Panc1 (cell line): ENCODE results near the gene MRRF. TPM values are rescaled to one million over a fixed set of nuclear protein-coding genes. Genes with fewer than 3 reads are reported as not detected.

Source experiments
- ATAC-seq: fragments of 200-7000 bp; cut with Tn5 transposase; 2 replicates; pipeline ENCODE4 v1.9.1; 2020; ENCODE audit warnings: mild to moderate bottlenecking, moderate library complexity
- BruUV-seq: library from RNA; stranded (reverse); fragments of 400-500 nt; replicated peaks from 2 replicates; lab custom pipeline; 2021; lab: Mats Ljungman, UMichigan
- CTCF ChIA-PET: fragments of 300-600 bp; sonication (Branson Sonifier 250); formaldehyde crosslinking; loops from one replicate; lab custom pipeline; 2022; ENCODE audit warnings: antibody characterized with exemption; lab: Charles Lee
- POLR2A ChIA-PET: fragments of 300-600 bp; sonication (Branson Sonifier 250); formaldehyde crosslinking; loops from one replicate; lab custom pipeline; 2022; ENCODE audit warnings: antibody characterized with exemption; lab: Charles Lee
- DNase-seq: peaks from one replicate; pipeline ENCODE4 v3.0.0-alpha.2; 2010; ENCODE audit warnings: low read depth, low spot score
- H3K27ac ChIP-seq: 2 replicates; pipeline ENCODE4 v1.5.1; 2011; ENCODE audit warnings: mild to moderate bottlenecking, low read length, inconsistent platforms
- H3K27me3 ChIP-seq: fragments of 200-500 bp; sonication (Bioruptor generic); 2 replicates; pipeline ENCODE4 v1.6.0; 2014; ENCODE audit warnings: low read length, inconsistent platforms; ENCODE audit not compliant: control insufficient read depth, insufficient read depth
- H3K36me3 ChIP-seq: fragments of 200-500 bp; sonication (Bioruptor generic); 2 replicates; pipeline ENCODE4 v1.5.1; 2014; ENCODE audit warnings: inconsistent platforms, mild to moderate bottlenecking, low read length, moderate library complexity; ENCODE audit not compliant: control insufficient read depth, insufficient read depth
- H3K4me1 ChIP-seq: 2 replicates; pipeline ENCODE4 v1.5.1; 2011; ENCODE audit warnings: inconsistent platforms, mild to moderate bottlenecking, low read length, moderate library complexity; ENCODE audit not compliant: control insufficient read depth, insufficient read depth
- H3K4me3 ChIP-seq, 2 experiments: 2 replicates each; pipeline ENCODE4 v1.5.1; 2011 to 2012; ENCODE audit warnings: low read depth in 2 of 2, low read length in 2 of 2, mild to moderate bottlenecking in 2 of 2, inconsistent platforms in 1 of 2, moderate library complexity in 1 of 2
- H3K9me3 ChIP-seq: fragments of 200-500 bp; sonication (Bioruptor generic); 2 replicates; pipeline ENCODE4 v1.5.1; 2014; ENCODE audit warnings: low read depth, mild to moderate bottlenecking, inconsistent platforms, low read length, moderate library complexity; ENCODE audit not compliant: control insufficient read depth, insufficient read depth
- CTCF ChIP-seq: fragments of 450-650 bp; IDR thresholded peaks from 2 replicates; pipeline ENCODE4 v1.5.1; 2017; ENCODE audit warnings: mild to moderate bottlenecking
- POLR2AphosphoS5 ChIP-seq: IDR thresholded peaks from 2 replicates; pipeline ENCODE4 v1.6.1; 2012; ENCODE audit warnings: mild to moderate bottlenecking, low read depth, low read length, moderate library complexity
- REST ChIP-seq, 2 experiments: IDR thresholded peaks; 2 replicates each; pipeline ENCODE4 v1.6.1; 2011 to 2012; ENCODE audit warnings: low read depth in 2 of 2, control low read depth in 1 of 2, low read length in 1 of 2, mild to moderate bottlenecking in 1 of 2, moderate library complexity in 1 of 2; ENCODE audit not compliant: insufficient read depth in 1 of 2
- SIN3A ChIP-seq: IDR thresholded peaks from 2 replicates; pipeline ENCODE4 v1.6.1; 2012; ENCODE audit warnings: low read depth, mild to moderate bottlenecking, low read length, moderate library complexity, borderline replicate concordance; ENCODE audit not compliant: insufficient read depth
- TCF7L2 ChIP-seq: IDR thresholded peaks from 2 replicates; pipeline ENCODE4 v1.6.1; 2011; ENCODE audit warnings: mild to moderate bottlenecking, low read depth, low read length, inconsistent platforms
- in situ Hi-C: cut with HindIII; loops from 2 replicates; pipeline ENCODE4 v1.10.0; 2016; ENCODE audit warnings: low sequenced_read_pairs, low pct_unique_long_range_greater_than_20kb
- intact Hi-C: fragments of 100-400 bp; cut with micrococcal nuclease; formaldehyde crosslinking; loops from one replicate; pipeline ENCODE4 v1.10.0; 2022; ENCODE audit not compliant: unreplicated experiment
- total RNA-seq: library from RNA; stranded (reverse); gene quantifications from one replicate; pipeline ENCODE4 v1.2.1, GENCODE V29; 2021; ENCODE audit not compliant: unreplicated experiment

The MRRF gene
- total RNA-seq, 1 experiment from 2014 or later = 28.4 TPM

GRCh38 chr9:122348791-122349190 lies 84.1 kb downstream of the MRRF start:
- CTCF ChIA-PET = no interaction called here
- intact Hi-C loops = no loop called here

GRCh38 chr9:122349201-122349600 lies 84.5 kb downstream of the MRRF start:
- TF ChIP-seq TCF7L2 = no peak
- TF ChIP-seq REST (IDR thresholded peaks at IDR 0.05; ENCODE audit: insufficient read depth in 1 of 2, low read depth in 2 of 2, low read length in 1 of 2) = no peak
- TF ChIP-seq SIN3A = no peak
- TF ChIP-seq POLR2AphosphoS5 = no peak
- no peak for TF ChIP-seq CTCF
- Histone ChIP-seq H3K27me3 (no peaks in the 10 kb centered on the region), H3K4me3 (no peak overlapping the region), H3K36me3 (no peaks in the 10 kb centered on the region), H3K9me3 (no peaks in the 10 kb centered on the region), H3K27ac (no peak overlapping the region), H3K4me1 (peaks cover 4% of the 10 kb centered on the region; the same call in 1 of the 2 replicates)
- CTCF ChIA-PET = interaction anchor here (0.6 to 2.2 kb wide), 3 partner anchors 17 to 250 kb away, joined by 3 to 26 read pairs (median 13); no protein-coding TSS in a partner anchor
- intact Hi-C loops = no loop called here
- in situ Hi-C loops = no loop called here
- no peak for DNase-seq
- POLR2A ChIA-PET = no interaction called here
- no peak for ATAC-seq
- BruUV-seq = no TSS peak

More at GRCh38 chr9:122348791-122349190, 84.1 kb downstream of the MRRF start:
- Histone ChIP-seq H3K4me3 (no peak overlapping the region), H3K36me3 (no peaks in the 10 kb centered on the region), H3K27ac (no peak overlapping the region), H3K27me3 (no peaks in the 10 kb centered on the region), H3K4me1 (peaks cover 4% of the 10 kb centered on the region; the same call in 1 of the 2 replicates), H3K9me3 (no peaks in the 10 kb centered on the region)
- BruUV-seq = no TSS peak
- no peak for ATAC-seq
- TF ChIP-seq CTCF (no peak), POLR2AphosphoS5 (no peak), REST (IDR thresholded peaks at IDR 0.05; ENCODE audit: insufficient read depth in 1 of 2, low read depth in 2 of 2, low read length in 1 of 2) (no peak), TCF7L2 (no peak), SIN3A (no peak)
- POLR2A ChIA-PET = no interaction called here
- in situ Hi-C loops = no loop called here
- DNase-seq = no peak
